CD4-positive, CD25-positive, alpha-beta regulatory T cell (primary cell): ENCODE results near the gene NME7. TPM values are rescaled to one million over a fixed set of nuclear protein-coding genes. Genes with fewer than 3 reads are reported as not detected.
A peak's percentile ranks its signal among the peaks of the same experiment; 100 is the strongest.

Experiments
- ATAC-seq, 2 donors: fragments of 150-1000 bp; cut with Tn5 transposase; one replicate each; pipeline ENCODE4 v1.10.0; 2021; ENCODE audit warnings: low read depth in 2 of 2, moderate number of reproducible peaks in 2 of 2, moderate library complexity in 1 of 2
- DNase-seq, 3 donors: peaks; one replicate each; pipeline versions ENCODE4 v3.0.0 to v3.0.0-alpha.2; 2012 to 2022; ENCODE audit warnings: mixed read lengths in 1 of 3
- H3K27ac ChIP-seq: one replicate; pipeline ENCODE4 v1.7.0; 2013; ENCODE audit warnings: mild to moderate bottlenecking, low read length; ENCODE audit not compliant: insufficient read depth, poor library complexity, severe bottlenecking
- H3K27me3 ChIP-seq: one replicate; pipeline ENCODE4 v1.7.0; 2013; ENCODE audit warnings: low read length; ENCODE audit not compliant: control insufficient read depth, insufficient read depth
- H3K36me3 ChIP-seq: one replicate; pipeline ENCODE4 v1.7.0; 2013; ENCODE audit warnings: mild to moderate bottlenecking, low read length, moderate library complexity; ENCODE audit not compliant: control insufficient read depth, insufficient read depth
- H3K4me1 ChIP-seq: 2 replicates; pipeline ENCODE4 v1.7.0; 2013; ENCODE audit warnings: mild to moderate bottlenecking, low read length; ENCODE audit not compliant: insufficient read depth, control insufficient read depth, poor library complexity, severe bottlenecking
- H3K4me3 ChIP-seq: one replicate; pipeline ENCODE4 v1.7.0; 2013; ENCODE audit warnings: low read depth, mild to moderate bottlenecking, low read length, moderate library complexity
- H3K9me3 ChIP-seq, 2 experiments: 1 replicate in 1 of 2; 2 replicates in 1 of 2; pipeline ENCODE4 v1.7.0; 2013; ENCODE audit warnings: low read length in 2 of 2, mild to moderate bottlenecking in 1 of 2, moderate library complexity in 1 of 2; ENCODE audit not compliant: control insufficient read depth in 2 of 2
- H3K27ac Mint-ChIP-seq, 3 donors: one replicate each; pipeline ENCODE4 v1.8.0; 2020 to 2022; ENCODE audit warnings: mild to moderate bottlenecking in 3 of 3, mixed read lengths in 3 of 3, moderate library complexity in 2 of 3
- H3K27me3 Mint-ChIP-seq: one replicate; pipeline ENCODE4 v1.8.0; 2022; ENCODE audit warnings: mild to moderate bottlenecking, mixed read lengths
- H3K36me3 Mint-ChIP-seq: one replicate; pipeline ENCODE4 v1.8.0; 2020; ENCODE audit warnings: mixed read lengths
- H3K4me1 Mint-ChIP-seq, 4 donors: one replicate each; pipeline ENCODE4 v1.8.0; 2020 to 2022; ENCODE audit warnings: mixed read lengths in 4 of 4, mild to moderate bottlenecking in 1 of 4
- H3K4me3 Mint-ChIP-seq, 4 donors: one replicate each; pipeline ENCODE4 v1.8.0; 2020 to 2022; ENCODE audit warnings: mild to moderate bottlenecking in 4 of 4, mixed read lengths in 4 of 4, moderate library complexity in 3 of 4
- H3K9me3 Mint-ChIP-seq, 7 donors: one replicate each; pipeline ENCODE4 v1.8.0; 2020 to 2022; ENCODE audit warnings: mixed read lengths in 7 of 7, mild to moderate bottlenecking in 3 of 7, moderate library complexity in 2 of 7
- polyA plus RNA-seq, 4 donors: library from polyadenylated mRNA; unstranded; fragments of 300-500 nt; fragmentation: Illumina TruSeq; gene quantifications; one replicate each; pipeline ENCODE4 v1.2.3, GENCODE V29; 2021
- total RNA-seq: library from RNA; stranded (reverse); gene quantifications from one replicate; pipeline ENCODE4 v1.2.3, GENCODE V29; 2022

NME7 gene
- total and polyA plus RNA-seq, 5 donors from 2014 or later = 8.3 to 40.2 (median 17.5) TPM

GRCh38 chr1:169091480-169091941 lies 276.1 kb downstream of the NME7 start:
- H3K27ac Mint-ChIP-seq = no peak overlapping the region
- Histone ChIP-seq H3K9me3 (no peaks in the 10 kb centered on the region), H3K36me3 (no peaks in the 10 kb centered on the region), H3K27ac (no peak overlapping the region), H3K4me3 (no peak overlapping the region), H3K27me3 (no peaks in the 10 kb centered on the region), H3K4me1 (no peaks in the 10 kb centered on the region)
- no peaks in the 10 kb centered on the region for H3K36me3 Mint-ChIP-seq
- ATAC-seq = no peak
- H3K4me3 Mint-ChIP-seq = no peak overlapping the region
- no peak for DNase-seq
- peaks cover 5% of the 10 kb centered on the region for H3K27me3 Mint-ChIP-seq
- peaks cover 0 to 4% (median 0%) of the 10 kb centered on the region in 7 donors for H3K9me3 Mint-ChIP-seq
- H3K4me1 Mint-ChIP-seq = peaks cover 0 to 12% (median 4%) of the 10 kb centered on the region in 4 donors

- no peaks in the 10 kb centered on the region for H3K36me3 Mint-ChIP-seq
- H3K4me3 ChIP-seq = no peak overlapping the region
- no peaks in the 10 kb centered on the region for H3K9me3 ChIP-seq
- H3K27me3 ChIP-seq = no peaks in the 10 kb centered on the region
- H3K4me1 Mint-ChIP-seq = peaks cover 0 to 15% (median 7%) of the 10 kb centered on the region in 4 donors
- no peak overlapping the region for H3K27ac ChIP-seq
- DNase-seq = no peak
- H3K27me3 Mint-ChIP-seq = peaks cover 5% of the 10 kb centered on the region
- H3K9me3 Mint-ChIP-seq = peaks cover 0 to 4% (median 0%) of the 10 kb centered on the region in 7 donors
- H3K27ac Mint-ChIP-seq = no peak overlapping the region
- H3K4me3 Mint-ChIP-seq = no peak overlapping the region
- no peaks in the 10 kb centered on the region for H3K36me3 ChIP-seq
- H3K4me1 ChIP-seq = no peaks in the 10 kb centered on the region
- ATAC-seq = no peak
Observed at GRCh38 chr1:169090900-169091311, 276.7 kb downstream of the NME7 start.

- H3K27ac ChIP-seq = no peak overlapping the region
- Mint-ChIP-seq H3K27me3 (peaks cover 5% of the 10 kb centered on the region), H3K9me3 (peaks cover 0 to 4% (median 0%) of the 10 kb centered on the region in 7 donors), H3K36me3 (no peaks in the 10 kb centered on the region), H3K27ac (no peak overlapping the region), H3K4me3 (no peak overlapping the region), H3K4me1 (peaks cover 0 to 15% (median 7%) of the 10 kb centered on the region in 4 donors)
- ATAC-seq (no peak), DNase-seq (no peak)
- H3K36me3 ChIP-seq = no peaks in the 10 kb centered on the region
- no peaks in the 10 kb centered on the region for H3K27me3 ChIP-seq
- no peaks in the 10 kb centered on the region for H3K4me1 ChIP-seq
- H3K9me3 ChIP-seq = no peaks in the 10 kb centered on the region
- no peak overlapping the region for H3K4me3 ChIP-seq
Observed at GRCh38 chr1:169090308-169090899, 277.2 kb downstream of the NME7 start.

- H3K9me3 Mint-ChIP-seq = peaks cover 0 to 4% (median 0%) of the 10 kb centered on the region in 7 donors
- no peaks in the 10 kb centered on the region for H3K36me3 Mint-ChIP-seq
- peak overlapping the region in 1 of 3 donors; percentile 52 for H3K27ac Mint-ChIP-seq
- H3K27me3 Mint-ChIP-seq = peaks cover 5% of the 10 kb centered on the region
- Histone ChIP-seq H3K36me3 (no peaks in the 10 kb centered on the region), H3K27me3 (no peaks in the 10 kb centered on the region), H3K4me3 (no peak overlapping the region), H3K27ac (no peak overlapping the region), H3K4me1 (no peaks in the 10 kb centered on the region), H3K9me3 (no peaks in the 10 kb centered on the region)
- H3K4me3 Mint-ChIP-seq = no peak overlapping the region
- DNase-seq (no peak), ATAC-seq (no peak)
- peaks cover 0 to 15% (median 7%) of the 10 kb centered on the region in 4 donors for H3K4me1 Mint-ChIP-seq
Observed at GRCh38 chr1:169089776-169090175, 277.8 kb downstream of the NME7 start.

- no peaks in the 10 kb centered on the region for H3K4me1 ChIP-seq
- H3K27ac Mint-ChIP-seq = no peak overlapping the region
- no peak overlapping the region for H3K4me3 Mint-ChIP-seq
Observed at GRCh38 chr1:169087876-169088275, 279.7 kb downstream of the NME7 start.

GRCh38 chr1:169086603-169087455 lies 280.8 kb downstream of the NME7 start:
- Mint-ChIP-seq H3K27ac (peak overlapping the region; percentile 49 to 81 (median 67)), H3K4me3 (no peak overlapping the region), H3K36me3 (no peaks in the 10 kb centered on the region), H3K9me3 (peaks cover 0 to 3% (median 0%) of the 10 kb centered on the region in 7 donors), H3K27me3 (no peaks in the 10 kb centered on the region), H3K4me1 (peaks cover 0 to 15% (median 8%) of the 10 kb centered on the region in 4 donors)
- H3K4me1 ChIP-seq = no peaks in the 10 kb centered on the region
- H3K36me3 ChIP-seq = no peaks in the 10 kb centered on the region
- H3K4me3 ChIP-seq = no peak overlapping the region
- ATAC-seq (peak in 1 of 2 donors; percentile 25), DNase-seq (no peak)
- no peaks in the 10 kb centered on the region for H3K27me3 ChIP-seq
- no peaks in the 10 kb centered on the region for H3K9me3 ChIP-seq
- H3K27ac ChIP-seq = no peak overlapping the region

More at GRCh38 chr1:169087876-169088275, 279.7 kb downstream of the NME7 start:
- Histone ChIP-seq H3K9me3 (no peaks in the 10 kb centered on the region), H3K27ac (no peak overlapping the region), H3K27me3 (no peaks in the 10 kb centered on the region), H3K4me3 (no peak overlapping the region), H3K36me3 (no peaks in the 10 kb centered on the region)
- H3K4me1 Mint-ChIP-seq = peaks cover 0 to 15% (median 8%) of the 10 kb centered on the region in 4 donors
- H3K9me3 Mint-ChIP-seq = peaks cover 0 to 3% (median 0%) of the 10 kb centered on the region in 7 donors
- no peaks in the 10 kb centered on the region for H3K36me3 Mint-ChIP-seq
- no peak for DNase-seq
- no peak for ATAC-seq
- H3K27me3 Mint-ChIP-seq = no peaks in the 10 kb centered on the region

GRCh38 chr1:169085911-169086310 lies 281.7 kb downstream of the NME7 start:
- Mint-ChIP-seq H3K27me3 (no peaks in the 10 kb centered on the region), H3K27ac (no peak overlapping the region)

More at GRCh38 chr1:169085911-169086310, 281.7 kb downstream of the NME7 start:
- Mint-ChIP-seq H3K4me1 (peaks cover 0 to 15% (median 8%) of the 10 kb centered on the region in 4 donors), H3K9me3 (peaks cover 0 to 3% (median 0%) of the 10 kb centered on the region in 7 donors), H3K36me3 (no peaks in the 10 kb centered on the region), H3K4me3 (no peak overlapping the region)
- ATAC-seq (no peak), DNase-seq (no peak)
- Histone ChIP-seq H3K9me3 (no peaks in the 10 kb centered on the region), H3K36me3 (no peaks in the 10 kb centered on the region), H3K27ac (no peak overlapping the region), H3K4me1 (no peaks in the 10 kb centered on the region), H3K27me3 (no peaks in the 10 kb centered on the region), H3K4me3 (no peak overlapping the region)
